Cardiac septum (tissue), 1 donor: ENCODE results near the gene NPNT. TPM values are rescaled to one million over a fixed set of nuclear protein-coding genes. Genes with fewer than 3 reads are reported as not detected.

Experiments
- DNase-seq: peaks from one replicate; pipeline ENCODE4 v3.0.0-alpha.2; 2020; ENCODE audit warnings: low spot score
- intact Hi-C: fragments of 100-400 bp; cut with DNase I; formaldehyde crosslinking; loops from one replicate; pipeline ENCODE4 v1.14.0; 2022
- total RNA-seq: library from RNA; stranded (reverse); fragmentation: NEBNext Ultra II Directional; extraction: Animal tissue kit (Norgen Biotek cat#: 25700); gene quantifications from one replicate; pipeline ENCODE4 v1.2.1, GENCODE V29; 2021
- donor health status: DM: no; HTN: no; CAD: no.

NPNT gene
- total RNA-seq, 1 donor from 2014 or later = 11.1 TPM

DNA sequence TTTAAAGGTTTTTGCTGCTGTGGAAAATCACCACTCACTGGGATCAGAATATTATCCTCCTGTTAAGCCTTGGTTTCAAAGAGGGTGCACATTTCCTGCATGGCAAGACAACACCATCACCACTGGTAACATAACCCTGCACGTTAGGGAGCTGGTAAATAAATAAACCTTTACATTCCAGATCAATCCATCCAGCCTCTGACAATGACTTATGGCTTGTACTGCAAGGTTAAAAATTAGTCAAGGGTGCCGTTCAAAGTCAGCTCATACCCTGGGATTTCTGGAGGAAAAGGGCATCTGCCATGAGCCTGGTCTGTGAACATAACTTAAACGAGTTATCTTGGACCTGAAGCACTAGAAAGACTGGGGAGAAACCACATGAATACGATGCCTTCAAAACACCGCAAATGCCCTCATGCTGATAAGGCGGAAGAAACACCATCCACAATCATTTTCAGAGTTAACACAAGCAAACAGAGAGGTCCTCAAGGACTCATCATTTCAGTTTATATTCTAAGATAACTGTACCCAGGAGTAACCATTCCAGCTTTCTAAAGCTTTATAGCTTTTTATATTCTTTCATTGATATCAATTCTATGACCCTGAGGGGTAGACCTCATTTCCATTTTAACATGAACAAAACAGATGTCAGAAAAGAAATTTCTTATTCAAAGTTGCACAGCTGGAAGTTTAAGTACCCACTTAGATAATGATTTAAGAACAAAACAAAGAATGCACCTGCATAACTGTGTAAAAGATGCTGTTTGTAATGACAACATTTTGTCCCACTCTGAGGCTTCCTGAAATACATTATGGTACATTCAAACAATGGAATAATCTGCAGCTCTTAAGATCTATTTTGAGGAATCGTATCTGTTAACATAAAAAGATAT, 103.1 kb downstream of the NPNT start:
- intact Hi-C loops = no loop called here
- no peak for DNase-seq

DNA sequence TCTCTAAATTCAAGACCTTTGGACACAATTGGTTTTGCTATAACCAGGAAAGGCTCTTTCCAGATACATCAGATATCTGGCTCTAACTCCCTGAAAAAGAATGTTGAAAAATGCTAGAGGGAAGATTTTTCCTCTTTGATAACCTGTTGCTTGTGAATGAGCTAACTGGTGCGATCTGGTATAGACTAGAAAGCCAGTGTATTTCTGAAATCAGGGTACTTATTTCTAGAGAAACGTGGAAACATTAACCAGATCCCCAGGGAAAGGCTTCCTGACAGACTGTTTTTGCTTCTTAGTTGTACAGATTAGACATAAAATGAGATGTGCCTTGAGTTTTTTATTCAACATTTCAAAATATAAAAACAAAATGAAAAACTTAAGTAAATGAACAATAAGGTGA, 107.7 kb downstream of the NPNT start:
- intact Hi-C loops = no loop called here

DNA sequence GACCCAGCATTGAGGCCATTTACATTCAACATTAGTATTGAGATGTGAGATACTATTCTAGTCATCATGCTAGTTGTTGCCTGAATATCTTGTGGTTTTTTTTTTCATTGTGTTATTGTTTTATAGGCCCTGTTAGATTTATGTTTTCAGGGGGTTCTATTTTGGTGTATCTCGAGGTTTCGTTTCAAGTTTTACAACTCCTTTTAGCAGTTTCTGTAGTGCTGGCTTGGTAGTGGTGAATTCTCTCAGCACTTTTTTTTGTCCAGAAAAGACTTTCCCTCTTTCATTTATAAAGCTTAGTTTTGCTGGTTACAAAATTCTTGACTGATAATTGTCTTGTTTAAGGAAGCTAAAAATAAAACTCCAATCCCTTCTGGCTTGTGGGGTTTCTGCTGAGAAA, 115.5 kb downstream of the NPNT start:
- no peak for DNase-seq
- intact Hi-C loops = no loop called here

More for the DNA sequence above, 107.7 kb downstream of the NPNT start:
- no peak for DNase-seq

DNA sequence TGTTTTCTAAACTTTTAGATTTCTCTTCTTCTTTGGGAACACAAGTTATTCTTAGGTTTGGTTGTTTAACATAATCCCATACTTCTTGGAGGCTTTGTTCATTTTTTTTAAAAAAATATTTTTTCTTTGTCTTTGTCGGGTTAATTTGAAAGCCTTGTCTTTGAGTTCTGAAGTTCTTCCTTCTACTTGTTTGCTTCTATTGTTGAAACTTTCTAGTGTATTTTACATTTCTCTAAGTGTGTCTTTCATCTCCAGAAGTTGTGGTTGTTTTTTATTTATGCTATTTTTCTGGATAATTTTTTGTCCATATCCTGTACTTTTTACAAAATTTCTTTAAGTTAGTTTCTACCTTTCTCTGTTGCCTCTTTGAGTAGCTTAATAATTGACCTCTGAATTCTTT, 116.1 kb downstream of the NPNT start:
- intact Hi-C loops = no loop called here
- DNase-seq = no peak

DNA sequence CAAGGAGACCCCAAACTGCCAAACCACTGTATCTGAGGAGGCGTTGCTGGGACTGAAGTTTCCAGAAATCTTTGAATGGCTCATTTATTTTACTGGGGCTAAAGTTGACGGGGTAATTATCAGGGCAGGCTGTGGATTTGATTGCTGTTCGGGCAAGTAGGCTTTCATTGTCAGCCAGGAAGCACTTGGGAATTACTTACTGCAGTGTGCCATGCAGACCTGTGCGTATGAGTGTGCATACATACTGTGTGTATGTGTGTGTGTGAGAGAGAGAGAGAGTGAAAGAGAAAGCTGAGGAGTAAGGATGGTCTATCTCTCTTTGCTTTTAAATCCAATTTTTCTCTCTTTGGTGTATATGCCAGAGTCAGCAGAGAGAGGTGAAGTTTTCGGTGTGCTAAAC, 122.7 kb downstream of the NPNT start:
- no peak for DNase-seq
- intact Hi-C loops = no loop called here

DNA sequence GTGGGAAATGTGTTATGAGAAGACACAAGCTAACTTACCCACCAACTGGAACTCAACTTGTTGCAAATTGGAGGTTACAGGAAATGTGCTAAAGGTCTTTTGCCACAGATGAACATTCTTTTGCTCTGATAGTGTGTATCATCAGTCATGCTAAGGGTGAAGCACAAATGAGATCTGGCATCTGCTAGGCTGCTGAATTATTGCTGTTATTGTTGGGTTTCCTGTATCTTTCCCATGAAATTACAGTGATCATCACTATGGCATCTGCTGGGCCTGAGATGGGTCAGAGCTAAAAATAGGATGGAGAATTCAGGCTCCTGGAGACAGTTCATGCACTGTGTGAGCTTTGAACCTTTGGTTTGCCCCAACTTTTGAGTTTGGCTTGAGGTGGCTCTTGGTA, 124.5 kb downstream of the NPNT start:
- no peak for DNase-seq
- intact Hi-C loops = no loop called here

Other genes starting within 250 kb of the NPNT start
- gene INTS12, start 186.8 kb upstream of the NPNT start, total RNA-seq = 19.3 TPM
- gene GSTCD, start 186.7 kb upstream of the NPNT start, total RNA-seq = 4.8 TPM